ENCODE data around the gene XKR7.
"Not testable (repeated sequence)": the region's sequence is repeated elsewhere in the genome, so short reads cannot be mapped to it uniquely, and the experiment has no call there.

Gene XKR7, protein sequence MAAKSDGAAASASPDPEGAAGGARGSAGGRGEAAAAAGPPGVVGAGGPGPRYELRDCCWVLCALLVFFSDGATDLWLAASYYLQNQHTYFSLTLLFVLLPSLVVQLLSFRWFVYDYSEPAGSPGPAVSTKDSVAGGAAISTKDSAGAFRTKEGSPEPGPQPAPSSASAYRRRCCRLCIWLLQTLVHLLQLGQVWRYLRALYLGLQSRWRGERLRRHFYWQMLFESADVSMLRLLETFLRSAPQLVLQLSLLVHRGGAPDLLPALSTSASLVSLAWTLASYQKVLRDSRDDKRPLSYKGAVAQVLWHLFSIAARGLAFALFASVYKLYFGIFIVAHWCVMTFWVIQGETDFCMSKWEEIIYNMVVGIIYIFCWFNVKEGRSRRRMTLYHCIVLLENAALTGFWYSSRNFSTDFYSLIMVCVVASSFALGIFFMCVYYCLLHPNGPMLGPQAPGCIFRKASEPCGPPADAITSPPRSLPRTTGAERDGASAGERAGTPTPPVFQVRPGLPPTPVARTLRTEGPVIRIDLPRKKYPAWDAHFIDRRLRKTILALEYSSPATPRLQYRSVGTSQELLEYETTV

DNA sequence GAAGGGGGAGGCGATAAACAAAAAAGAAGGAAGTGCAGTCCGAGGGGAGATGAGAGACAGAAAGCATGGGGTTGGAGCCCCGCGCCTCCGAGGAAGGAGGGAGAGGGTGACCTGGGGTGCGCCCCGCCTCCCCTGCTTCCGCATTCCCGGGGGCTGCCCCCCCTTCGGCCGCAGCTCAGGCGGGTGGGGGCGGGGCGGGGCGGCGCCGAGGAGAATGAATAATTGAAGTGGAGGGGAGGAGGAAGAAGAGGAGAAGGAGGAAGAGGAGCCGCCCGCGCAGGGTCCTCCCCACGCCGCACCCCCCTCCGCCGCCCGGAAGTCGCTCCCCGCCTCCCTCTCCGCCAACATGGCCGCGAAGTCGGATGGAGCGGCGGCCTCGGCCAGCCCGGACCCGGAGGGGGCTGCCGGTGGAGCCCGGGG, at the start of gene XKR7:
XKR7 (plus strand) TSS at position 322 of the 420 bp plus-strand sequence; CDS start at position 347, 25 bp downstream.
- no peak for DNase-seq

DNA sequence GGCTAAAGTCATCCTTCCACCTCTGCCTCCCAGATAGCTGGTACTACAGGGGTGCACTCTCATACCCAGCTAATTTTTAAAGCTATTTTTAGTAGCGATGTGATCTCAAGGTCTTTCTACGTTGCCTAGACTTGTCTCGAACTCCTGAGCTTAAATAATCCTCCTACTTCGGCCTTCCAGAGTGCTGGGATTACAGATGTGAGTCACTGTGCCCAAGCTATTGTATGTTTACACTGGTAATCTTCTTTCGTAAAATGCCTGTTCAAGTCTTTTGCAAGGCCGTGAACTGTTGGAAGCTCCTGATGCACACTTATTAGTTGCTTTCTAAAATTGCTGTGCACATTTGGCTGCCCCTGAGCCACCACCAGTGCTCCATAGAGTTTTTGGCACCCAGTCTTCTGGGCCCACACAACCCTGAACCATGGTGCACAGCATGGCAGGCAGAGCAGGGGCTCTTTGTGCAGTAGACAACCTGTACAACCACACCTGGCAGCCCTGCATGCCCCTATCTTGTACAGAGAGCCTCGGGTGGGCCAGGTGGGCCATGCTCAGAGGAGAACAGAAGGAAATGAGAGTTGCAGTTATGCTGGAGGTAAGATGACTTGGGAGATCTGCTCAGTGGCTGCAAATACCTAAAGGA, 49.4 kb upstream of the XKR7 start:
- DNase-seq = no peak

DNA sequence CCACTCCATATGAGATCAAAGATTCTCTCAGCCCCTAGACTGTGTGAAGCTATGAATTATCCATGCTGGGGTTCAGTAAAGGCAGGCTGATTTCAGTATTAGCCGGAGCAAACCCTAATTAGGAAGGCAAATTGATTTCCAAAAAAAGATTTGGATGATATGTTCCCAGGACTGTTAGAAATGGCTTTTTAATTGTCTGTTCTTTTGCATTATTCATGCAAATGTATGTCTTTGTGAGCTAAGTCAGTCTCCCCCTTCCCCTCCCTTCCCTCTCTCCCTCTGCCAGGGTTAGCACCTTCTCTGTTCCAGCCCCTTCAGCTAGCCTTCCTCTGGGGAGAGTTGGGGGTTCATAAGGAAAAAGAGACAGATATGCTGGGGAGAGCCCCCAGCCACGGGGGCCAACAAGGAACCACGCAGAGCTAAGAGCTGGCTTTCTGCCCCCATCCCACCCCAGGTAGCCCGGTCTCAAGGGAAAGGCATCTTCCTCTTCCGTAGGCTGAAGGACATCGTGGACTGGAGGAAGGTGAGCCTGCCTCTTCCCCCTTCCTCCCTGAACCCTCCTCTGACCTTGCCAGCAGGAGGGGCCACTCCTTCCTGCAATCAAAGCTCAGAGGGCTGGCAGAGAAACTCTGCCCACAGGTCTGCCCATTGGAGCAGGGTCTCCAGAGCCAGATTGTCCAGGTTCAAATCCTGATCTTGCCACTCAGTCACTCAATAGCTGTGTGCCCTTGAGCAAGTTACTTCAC, 48.4 kb upstream of the XKR7 start:
- DNase-seq = no peak

DNA sequence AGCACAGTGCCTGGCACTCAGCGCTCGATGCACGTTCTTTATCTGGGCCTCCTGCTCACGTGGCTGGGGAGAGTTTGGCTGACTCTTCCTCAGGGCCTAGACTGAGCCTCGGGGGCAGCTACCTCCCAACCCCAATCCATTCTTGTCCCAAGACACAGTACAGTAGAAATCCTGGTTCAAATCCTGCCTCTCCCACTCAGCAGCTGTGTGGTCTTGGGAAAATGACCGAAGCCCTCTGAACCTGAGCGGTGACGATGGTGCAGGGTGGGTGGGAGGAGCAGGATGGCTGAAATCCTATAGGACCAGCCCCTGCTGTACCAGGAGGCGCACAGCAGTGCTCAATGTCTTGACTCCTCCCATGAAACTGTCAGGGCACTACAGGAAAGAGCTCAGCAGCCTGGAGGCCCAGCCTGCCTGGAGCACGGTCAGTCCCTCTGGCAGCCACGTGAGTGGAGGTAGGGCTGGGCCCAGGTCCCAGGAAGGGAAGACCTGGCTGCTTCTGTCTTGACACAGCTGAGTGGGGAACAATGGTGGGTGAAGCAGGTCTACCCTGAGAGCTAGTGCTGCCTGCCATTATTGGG, 47.6 kb upstream of the XKR7 start:
- no peak for DNase-seq

DNA sequence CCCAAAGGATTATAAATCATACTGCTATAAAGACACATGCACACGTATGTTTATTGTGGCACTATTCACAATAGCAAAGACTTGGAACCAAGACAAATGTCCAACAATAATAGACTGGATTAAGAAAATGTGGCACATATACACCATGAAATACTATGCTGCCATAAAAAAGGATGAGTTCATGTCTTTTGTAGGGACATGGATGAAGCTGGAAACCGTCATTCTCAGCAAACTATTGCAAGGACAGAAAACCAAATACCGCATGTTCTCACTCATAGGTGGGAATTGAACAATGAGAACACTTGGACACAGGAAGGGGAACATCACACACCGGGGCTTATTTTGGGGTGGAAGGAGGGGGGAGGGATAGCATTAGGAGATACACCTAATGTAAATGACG, 46.5 kb upstream of the XKR7 start:
- DNase-seq = not testable (repeated sequence)

DNA sequence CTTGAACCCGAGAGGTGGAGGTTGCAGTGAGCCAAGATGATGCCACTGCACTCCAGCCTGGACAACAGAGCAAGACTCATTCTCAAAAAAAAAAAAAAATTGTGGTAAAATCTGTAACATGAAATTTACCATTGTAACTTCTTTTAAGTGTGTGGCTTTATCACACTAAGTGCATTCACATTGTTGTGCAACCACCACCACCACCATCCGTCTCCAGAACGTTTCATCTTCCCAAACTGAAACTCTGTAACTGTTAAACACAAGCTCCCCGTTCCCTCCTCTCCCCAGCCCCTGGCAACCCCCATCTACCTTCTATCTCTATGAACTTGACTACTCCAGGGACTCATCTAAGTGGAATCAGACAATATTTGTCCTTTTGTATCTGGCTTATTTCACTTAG, 45.8 kb upstream of the XKR7 start:
- DNase-seq = no peak

DNA sequence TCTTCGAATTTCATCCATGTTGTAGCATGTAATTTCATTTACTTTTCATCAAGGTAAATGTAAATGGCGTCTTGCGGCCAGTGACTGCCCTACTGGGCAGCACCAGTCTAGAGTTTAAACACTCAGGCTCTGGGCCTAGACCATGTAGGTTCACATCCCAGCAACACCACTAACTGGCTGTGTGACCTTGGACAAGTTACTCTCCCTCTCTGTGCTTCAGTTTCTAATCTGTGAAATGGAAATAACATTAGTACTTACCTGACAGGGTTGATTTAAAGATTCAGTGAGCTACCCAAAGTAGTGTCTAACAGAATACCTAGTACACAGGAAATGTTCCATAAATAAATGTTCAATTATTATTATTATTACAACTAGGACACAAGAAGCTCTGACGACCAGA, 45.4 kb upstream of the XKR7 start:
- no peak for DNase-seq

DNA sequence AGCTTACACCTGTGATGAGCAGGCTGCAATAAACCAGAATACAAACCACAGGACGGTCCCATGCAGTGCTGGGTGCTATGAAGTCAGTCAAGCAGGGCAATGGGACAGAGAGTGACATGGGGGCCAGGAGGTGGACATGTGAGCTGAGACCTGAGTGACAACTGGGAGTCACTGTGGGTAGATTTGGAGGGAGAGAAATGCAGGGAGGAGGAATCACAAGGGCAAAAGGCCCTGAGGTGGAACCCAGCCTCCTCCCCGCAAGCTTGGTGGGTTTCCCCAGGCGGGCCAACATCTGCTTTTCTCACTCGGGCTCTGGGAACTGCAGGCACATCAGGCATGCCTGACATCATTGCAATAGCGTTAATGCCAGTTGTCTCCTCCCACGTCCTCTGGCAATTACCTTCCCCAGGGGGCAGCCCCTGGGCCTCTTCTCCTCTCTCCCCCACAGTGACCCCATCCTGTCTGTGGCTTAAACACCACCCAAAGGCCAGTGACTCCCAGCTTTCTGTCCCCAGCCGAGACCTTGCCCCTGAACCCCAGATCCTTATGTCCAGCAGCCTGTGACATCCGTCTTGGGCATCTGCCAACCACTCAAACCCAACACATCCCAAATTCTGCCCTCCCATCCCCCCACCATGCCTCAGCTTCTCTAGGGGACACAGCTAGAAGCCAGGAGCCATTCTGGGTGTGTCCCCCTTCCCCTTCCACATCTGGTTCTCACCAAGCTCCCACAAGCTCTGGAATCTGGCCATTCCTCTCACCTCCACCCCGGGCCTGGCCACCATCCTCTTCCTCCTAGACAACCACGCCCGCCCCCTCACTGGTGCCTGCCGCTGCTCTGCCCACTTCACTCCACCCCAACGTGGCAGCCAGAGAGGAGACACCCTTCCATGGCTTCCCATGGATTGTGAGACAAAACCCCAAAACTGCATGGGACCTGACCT, 44.3 kb upstream of the XKR7 start:
- DNase-seq = no peak

DNA sequence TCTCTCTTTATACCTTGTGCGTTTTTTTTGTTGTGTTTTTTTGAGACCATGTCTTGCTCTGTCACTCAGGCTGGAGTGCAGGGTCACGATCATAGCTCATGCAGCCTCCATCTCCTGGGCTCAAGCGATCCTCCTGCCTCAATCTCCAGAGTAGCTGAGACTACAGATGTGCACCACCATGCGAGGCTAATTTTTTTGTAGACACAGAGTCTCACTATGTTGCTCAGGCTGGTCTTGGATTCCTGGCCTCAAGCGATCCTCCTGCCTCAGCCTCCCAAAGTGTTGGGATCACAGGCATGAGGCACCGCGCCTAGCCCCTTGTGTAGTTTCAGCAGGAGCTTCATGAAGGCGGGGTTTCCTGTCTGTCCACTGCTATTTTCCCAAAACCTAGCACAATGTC, 43.4 kb upstream of the XKR7 start:
- DNase-seq = no peak

DNA sequence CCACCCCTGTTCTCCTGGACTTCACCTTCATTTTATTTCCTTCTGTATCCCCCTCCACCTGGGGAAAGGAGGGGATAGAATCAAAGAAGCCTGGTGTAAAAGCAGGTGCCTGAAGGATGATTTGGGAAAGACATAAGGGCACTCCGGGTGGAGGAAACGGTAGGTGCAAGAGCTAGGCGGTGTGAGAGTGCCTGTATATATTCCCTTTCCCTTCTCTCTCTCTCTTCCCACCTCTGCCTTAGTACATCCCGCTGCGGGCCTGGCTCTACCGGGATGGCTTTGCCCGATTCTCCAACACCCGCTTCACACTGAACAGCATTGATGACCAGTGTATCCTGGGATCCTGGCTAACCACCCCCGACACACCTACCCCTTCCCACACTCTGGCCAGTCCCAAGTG, 42.3 kb upstream of the XKR7 start:
- DNase-seq = no peak

DNA sequence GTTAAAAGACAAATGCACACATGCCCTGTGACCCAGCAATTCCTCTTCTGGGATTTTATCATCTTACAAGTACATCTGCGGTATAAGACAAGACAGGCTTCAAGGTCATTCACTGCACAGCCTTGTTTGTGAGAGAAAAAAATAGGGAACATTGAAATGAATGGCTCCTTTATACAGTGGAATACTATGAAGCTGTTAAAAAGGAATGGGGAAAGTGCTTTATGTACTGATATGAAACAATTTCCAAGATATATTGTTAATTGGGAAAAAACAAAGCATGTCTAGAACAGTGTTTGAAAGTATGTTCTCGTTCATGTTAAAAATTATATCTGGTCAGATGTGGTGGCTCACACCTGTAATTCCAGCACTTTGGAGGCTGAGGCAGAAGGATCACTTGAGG, 41.5 kb upstream of the XKR7 start:
- no peak for DNase-seq

DNA sequence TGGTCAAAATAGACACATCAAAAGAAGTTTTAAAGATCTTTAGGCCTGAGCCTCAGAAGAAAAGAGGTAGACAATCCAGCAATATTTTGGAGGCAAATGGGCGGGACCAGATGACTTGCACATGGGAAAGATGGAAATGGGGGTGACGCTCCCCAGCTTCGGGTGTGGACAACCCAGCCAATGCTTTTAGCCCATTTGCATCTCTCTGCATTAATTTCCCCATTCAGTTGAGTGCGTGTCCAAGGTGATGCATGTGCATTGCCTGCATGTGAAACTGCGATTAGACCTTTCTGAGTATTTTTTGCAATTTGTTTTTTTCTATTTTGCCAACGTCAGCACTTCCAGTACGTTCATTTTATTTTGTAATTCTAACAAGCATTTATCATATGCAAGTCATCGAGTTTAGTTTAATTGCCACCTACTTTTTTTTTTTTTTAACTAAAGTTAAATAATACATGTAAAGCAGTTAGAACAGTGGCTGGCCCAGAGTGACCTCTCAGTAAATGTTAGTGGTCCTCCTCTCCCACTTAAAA, 40.3 kb upstream of the XKR7 start:
- DNase-seq = no peak

DNA sequence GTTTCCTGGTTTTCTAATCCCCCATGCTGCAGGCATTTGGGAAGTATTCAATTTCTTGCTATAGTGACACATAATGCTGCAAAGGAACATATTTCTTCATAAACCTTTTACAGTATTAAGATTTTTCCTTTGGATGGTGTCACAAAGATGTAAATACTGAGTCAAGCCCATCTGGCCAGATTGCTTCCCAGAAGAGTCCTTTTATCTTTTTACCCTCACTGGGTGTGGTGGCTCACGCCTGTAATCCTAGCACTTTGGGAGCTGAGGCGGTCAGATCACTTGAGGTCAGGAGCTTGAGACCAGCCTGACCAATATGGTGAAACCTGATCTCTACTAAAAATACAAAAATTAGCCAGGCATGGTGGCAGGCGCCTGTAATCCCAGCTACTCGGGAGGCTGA, 38.3 kb upstream of the XKR7 start:
- DNase-seq = not testable (repeated sequence)

DNA sequence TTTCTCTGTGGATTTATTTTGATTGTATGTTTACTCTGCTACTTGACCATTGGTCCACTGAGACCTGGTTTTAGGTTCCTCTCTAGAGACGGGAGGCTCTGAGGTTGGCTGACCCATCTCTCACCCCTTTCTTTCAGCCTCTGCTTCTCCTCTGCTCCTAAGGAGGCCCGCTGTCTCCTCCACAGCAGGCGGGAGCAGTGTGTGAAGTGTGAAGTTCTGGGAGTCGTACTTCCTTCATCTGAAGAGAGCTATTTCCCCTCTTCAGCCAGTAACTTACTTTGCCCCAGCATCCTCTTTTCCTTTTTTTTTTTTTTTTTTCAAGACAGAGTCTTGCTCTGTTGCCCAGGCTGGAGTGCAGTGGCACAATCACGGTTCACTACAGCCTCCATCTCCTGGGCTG, 37.2 kb upstream of the XKR7 start:
- DNase-seq = no peak

DNA sequence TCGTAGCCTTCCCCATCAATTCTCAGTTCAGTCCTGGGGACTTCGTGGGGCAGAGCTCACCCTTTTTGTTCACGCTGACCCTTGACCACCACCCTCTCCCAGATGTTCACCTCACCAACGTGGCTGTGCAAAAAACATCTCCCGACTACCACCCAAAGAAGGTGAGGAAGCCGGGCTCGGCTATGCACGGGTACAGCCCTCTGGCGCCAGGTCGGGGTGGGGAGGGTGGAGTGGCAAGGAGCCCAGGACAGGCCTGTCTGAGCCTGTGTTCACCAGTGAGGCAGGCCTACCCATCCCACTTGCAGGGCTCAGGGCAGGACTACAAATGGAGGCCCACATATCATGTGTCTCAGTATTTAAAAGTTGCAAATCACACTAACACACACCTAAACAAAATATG, 34.3 kb upstream of the XKR7 start:
- no peak for DNase-seq

DNA sequence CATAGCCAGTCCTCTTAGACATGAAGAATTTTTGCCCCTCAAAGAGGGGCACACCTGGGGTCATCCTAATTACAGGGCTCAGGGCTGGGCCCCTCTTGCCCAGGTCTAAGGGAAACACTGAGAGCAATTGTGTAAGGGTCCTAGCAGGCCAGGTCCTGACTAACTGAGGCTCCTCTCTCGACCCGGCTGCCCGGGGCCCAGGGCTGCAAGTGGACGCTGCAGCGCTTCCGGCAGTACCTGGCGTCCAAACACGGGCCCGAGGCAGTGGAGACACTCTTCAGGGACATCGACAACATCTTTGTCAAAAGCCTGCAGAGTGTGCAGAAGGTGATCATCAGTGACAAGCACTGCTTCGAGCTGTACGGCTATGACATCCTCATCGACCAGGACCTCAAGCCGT, 33.5 kb upstream of the XKR7 start:
- DNase-seq = no peak

DNA sequence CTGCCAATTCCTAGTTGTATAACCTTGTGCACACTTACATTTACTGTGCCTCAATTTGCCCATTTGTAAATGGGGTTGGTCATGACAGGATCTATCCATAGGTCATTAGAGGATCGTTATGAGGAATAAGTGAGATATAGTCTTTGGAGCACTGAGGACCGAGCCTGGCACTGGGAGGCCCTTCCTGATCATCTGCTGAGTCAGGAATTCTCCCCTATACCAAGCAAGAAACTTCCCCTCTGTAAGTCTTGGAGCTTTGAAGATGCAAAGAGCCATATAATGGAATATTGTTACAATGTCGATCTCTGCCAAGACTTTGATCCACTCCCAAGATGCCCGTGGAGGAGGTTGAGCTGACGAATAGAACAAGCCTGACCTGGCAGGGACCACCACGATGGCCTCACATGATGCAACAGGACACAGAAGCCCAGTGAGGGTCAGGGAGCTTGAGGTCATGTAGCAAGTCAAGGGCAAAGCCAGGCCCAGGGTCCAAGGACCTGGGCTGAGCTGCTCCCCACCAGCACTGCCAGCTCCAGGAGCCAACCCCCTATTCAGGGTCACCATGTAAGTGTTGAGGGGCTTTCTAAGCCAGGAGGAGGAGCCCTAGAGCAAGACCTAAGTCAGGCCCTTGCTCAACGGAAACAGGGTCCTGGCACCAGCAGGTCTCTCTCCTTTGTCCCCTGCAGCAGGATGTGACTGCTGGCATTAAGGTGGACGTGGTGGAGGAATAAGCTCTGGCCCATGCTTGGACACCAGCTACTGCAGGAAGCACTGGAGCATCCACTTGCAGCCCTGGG, 32.8 kb upstream of the XKR7 start:
- no peak for DNase-seq

DNA sequence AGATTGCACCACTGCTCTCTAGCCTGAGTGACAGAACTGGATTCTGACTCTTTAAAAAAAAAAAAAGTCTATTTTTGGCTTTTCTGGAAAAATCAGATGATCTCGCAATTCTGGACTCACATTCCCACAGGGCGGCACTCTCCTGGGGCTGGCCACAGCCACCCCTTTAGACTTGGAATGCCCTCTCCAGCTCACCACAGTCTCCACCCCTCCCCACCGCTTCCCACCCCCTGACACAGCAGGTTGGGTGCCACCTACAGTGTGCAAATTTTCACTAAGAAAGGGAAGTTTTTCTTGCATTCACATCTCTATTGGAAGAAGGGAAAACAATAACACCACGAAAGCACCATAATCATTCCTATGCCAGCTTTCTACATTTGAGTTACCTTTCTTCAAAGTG, 31.5 kb upstream of the XKR7 start:
- no peak for DNase-seq

DNA sequence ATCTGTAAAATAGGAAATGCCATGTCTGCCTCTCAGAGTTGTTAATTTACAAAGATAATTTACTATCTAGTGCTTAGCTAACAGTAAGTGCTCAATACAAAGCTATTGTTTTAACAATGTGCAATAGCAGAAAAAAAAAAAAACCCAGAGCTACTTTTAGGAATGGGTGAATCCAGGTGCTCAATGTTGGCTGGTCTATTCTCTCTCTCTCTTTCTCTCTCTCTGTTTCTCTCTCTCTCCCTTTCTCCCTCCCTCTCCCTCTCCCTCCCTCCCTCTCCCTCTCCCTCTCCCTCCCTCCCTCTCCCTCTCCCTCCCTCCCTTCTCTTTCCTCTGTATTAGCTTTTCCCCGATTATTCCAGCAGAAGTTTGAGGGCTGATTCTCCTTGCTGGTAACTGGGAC, 30.1 kb upstream of the XKR7 start:
- DNase-seq = no peak

DNA sequence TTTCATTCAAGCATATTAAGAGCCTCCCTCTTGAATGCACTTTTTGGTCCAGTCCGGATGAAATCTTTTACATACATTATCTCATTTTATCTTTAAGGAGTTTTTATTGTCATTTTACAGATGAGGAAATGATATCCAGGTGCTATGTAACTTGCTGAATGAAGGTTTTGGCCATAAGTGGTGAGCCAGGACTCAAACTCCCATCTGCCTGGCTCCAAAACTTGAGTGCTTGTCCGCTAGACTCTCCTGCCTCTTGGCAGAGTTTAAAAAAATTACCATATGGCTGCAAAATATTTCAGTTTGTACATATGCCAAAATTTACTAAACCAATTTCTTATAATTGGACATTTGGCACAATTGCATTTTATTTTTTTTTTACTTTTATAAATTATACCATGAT, 28.3 kb upstream of the XKR7 start:
- no peak for DNase-seq

DNA sequence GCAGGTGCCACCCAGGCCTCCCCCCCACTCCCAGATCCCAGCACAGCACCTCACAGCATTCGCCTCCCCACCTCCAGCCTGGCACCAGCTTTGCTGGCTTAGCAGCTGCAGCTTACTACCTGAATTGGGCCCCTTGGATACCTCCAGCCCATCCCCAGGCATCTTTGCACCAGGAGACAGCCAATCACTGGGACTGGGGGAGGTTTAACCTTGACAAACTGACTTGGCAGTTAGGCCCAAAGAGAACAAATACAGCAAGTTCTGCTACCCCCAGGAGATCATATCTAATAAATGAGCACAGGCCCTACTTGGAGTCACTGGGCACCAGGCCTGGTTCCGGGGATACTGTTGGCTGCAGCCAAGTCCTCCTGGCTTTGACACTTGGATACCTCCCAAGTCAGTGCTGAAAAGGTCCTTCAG, 24.9 kb upstream of the XKR7 start:
- no peak for DNase-seq

Data from EL (cell line).